Chondrocyte (in vitro differentiated cells): ENCODE results near the gene ZBTB7B. TPM values are rescaled to one million over a fixed set of nuclear protein-coding genes. Genes with fewer than 3 reads are reported as not detected.

Experiments
- DNase-seq: peaks from one replicate; pipeline ENCODE4 v3.0.0; 2021; ENCODE audit warnings: mixed read lengths, low spot score
- H3K27ac Mint-ChIP-seq: one replicate; pipeline ENCODE4 v1.8.0; 2021; ENCODE audit warnings: mild to moderate bottlenecking, moderate library complexity, mixed read lengths; ENCODE audit not compliant: unreplicated experiment
- H3K27me3 Mint-ChIP-seq: 2 replicates; pipeline ENCODE4 v1.8.0; 2021; ENCODE audit warnings: low read depth, mixed read lengths
- H3K36me3 Mint-ChIP-seq: 2 replicates; pipeline ENCODE4 v1.8.0; 2021; ENCODE audit warnings: low read depth, mixed read lengths
- H3K4me1 Mint-ChIP-seq: 2 replicates; pipeline ENCODE4 v1.8.0; 2021; ENCODE audit warnings: low read depth, mild to moderate bottlenecking, mixed read lengths
- H3K4me3 Mint-ChIP-seq: one replicate; pipeline ENCODE4 v1.8.0; 2021; ENCODE audit warnings: mild to moderate bottlenecking, moderate library complexity, mixed read lengths; ENCODE audit not compliant: unreplicated experiment
- H3K9me3 Mint-ChIP-seq: 2 replicates; pipeline ENCODE4 v1.8.0; 2021; ENCODE audit warnings: low read depth, mixed read lengths
- CTCF ChIP-seq: fragments of 200-600 bp; sonication (generic); IDR thresholded peaks from 2 replicates; pipeline ENCODE4 v1.5.0; 2021; ENCODE audit warnings: antibody characterized with exemption, mild to moderate bottlenecking, moderate library complexity
- total RNA-seq: library from RNA; stranded (reverse); gene quantifications from 3 replicates; pipeline ENCODE4 v1.2.1, GENCODE V29; 2021

Gene ZBTB7B
- total RNA-seq, 1 donor from 2014 or later: 41.1 TPM

GRCh38 chr1:155038602-155039307, 36.2 kb downstream of the ZBTB7B start:
- Mint-ChIP-seq H3K27me3 (peaks cover 4% of the 10 kb centered on the region), H3K4me1 (peaks cover 4% of the 10 kb centered on the region), H3K9me3 (no peaks in the 10 kb centered on the region), H3K4me3 (no peak overlapping the region), H3K27ac (no peak overlapping the region), H3K36me3 (no peaks in the 10 kb centered on the region)
- TF ChIP-seq CTCF: no peak
- DNase-seq: no peak

- no peak overlapping the region for H3K27ac Mint-ChIP-seq
- H3K4me1 Mint-ChIP-seq: peaks cover 4% of the 10 kb centered on the region
- peaks cover 4% of the 10 kb centered on the region for H3K27me3 Mint-ChIP-seq
- no peak overlapping the region for H3K4me3 Mint-ChIP-seq
- H3K36me3 Mint-ChIP-seq: no peaks in the 10 kb centered on the region
- H3K9me3 Mint-ChIP-seq: no peaks in the 10 kb centered on the region
- DNase-seq: no peak
- no peak for TF ChIP-seq CTCF
Observed at GRCh38 chr1:155039308-155039669, 36.7 kb downstream of the ZBTB7B start.

- peaks cover 4% of the 10 kb centered on the region for H3K27me3 Mint-ChIP-seq
- H3K9me3 Mint-ChIP-seq: no peaks in the 10 kb centered on the region
- H3K36me3 Mint-ChIP-seq: no peaks in the 10 kb centered on the region
- H3K27ac Mint-ChIP-seq: no peak overlapping the region
- DNase-seq: no peak
- TF ChIP-seq CTCF: no peak
- no peak overlapping the region for H3K4me3 Mint-ChIP-seq
- H3K4me1 Mint-ChIP-seq: peaks cover 13% of the 10 kb centered on the region
Observed at GRCh38 chr1:155040358-155041093, 37.9 kb downstream of the ZBTB7B start.

- Mint-ChIP-seq H3K36me3 (no peaks in the 10 kb centered on the region), H3K4me1 (peaks cover 13% of the 10 kb centered on the region), H3K27ac (no peak overlapping the region), H3K9me3 (no peaks in the 10 kb centered on the region), H3K4me3 (no peak overlapping the region), H3K27me3 (peaks cover 4% of the 10 kb centered on the region)
- DNase-seq: no peak
- TF ChIP-seq CTCF: no peak
Observed at GRCh38 chr1:155042789-155043188, 40.2 kb downstream of the ZBTB7B start.

- Mint-ChIP-seq H3K9me3 (no peaks in the 10 kb centered on the region), H3K36me3 (no peaks in the 10 kb centered on the region), H3K4me3 (no peak overlapping the region), H3K27ac (no peak overlapping the region), H3K27me3 (peaks cover 4% of the 10 kb centered on the region), H3K4me1 (peaks cover 13% of the 10 kb centered on the region)
- no peak for DNase-seq
- no peak for TF ChIP-seq CTCF
Observed at GRCh38 chr1:155043301-155043702, 40.7 kb downstream of the ZBTB7B start.
